ENCODE data around the gene HERC2.

HERC2 gene

DNA sequence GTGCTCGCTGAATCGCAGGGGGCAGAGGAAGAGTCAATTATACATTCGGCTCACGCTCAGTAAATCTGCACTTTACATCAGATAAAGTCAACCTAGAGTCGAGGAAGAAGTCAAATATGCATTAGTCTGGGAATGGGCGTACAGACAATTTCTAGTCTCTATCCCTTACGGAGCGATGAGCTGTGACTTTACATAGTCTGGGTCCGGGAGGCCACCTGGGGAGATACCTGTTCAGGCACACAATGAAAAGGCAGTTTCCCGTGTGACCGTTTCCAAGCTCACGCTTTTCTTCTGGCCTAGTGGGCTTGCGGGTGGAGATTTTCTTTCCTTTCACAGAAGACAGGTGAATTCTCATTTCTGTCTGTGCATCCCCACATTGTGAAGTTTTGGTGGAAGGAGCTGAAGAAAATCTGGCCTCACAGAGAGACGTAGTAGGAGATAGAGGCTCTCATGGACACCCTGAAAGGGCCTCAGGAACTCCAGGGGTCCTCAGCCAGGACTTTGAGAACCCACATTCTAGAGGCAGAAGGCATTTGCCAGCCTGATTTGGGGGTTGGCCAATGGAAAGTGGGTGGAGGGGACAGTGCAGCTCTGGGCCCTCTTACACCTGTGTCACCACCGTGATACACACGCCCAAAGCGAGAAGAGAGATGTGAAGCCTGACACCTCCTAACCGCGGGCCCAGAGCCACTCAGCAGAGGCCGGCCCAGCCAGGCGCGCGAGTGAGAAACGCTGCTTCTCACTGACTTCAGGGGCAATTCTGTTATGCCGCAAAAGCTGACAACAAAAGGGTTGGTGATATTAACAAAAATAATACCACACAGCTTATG lies 212.1 kb downstream of the HERC2 start:
- DNase-seq: no peak

DNA sequence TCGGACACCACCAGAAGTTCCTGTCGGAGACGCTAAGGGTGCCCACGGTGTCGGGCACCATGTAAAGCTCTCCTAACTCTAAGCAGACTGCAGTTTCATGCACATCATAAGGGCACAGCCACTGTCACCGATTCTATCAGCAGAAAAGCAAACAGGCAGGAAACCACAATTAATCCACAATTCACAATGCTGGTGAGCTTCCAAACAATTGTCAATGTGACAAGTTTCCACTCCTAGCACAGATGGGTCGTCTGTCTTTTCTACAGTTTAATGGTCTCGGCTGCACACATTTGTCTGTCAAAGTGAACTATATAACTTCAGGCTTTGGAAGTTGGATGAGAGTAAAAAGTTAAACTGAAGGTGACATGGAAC lies 214.1 kb downstream of the HERC2 start:
- no peak for DNase-seq

GRCh38 chr15:28107111-28107903 lies 214.7 kb downstream of the HERC2 start:
- peak; percentile 18 for DNase-seq

DNA sequence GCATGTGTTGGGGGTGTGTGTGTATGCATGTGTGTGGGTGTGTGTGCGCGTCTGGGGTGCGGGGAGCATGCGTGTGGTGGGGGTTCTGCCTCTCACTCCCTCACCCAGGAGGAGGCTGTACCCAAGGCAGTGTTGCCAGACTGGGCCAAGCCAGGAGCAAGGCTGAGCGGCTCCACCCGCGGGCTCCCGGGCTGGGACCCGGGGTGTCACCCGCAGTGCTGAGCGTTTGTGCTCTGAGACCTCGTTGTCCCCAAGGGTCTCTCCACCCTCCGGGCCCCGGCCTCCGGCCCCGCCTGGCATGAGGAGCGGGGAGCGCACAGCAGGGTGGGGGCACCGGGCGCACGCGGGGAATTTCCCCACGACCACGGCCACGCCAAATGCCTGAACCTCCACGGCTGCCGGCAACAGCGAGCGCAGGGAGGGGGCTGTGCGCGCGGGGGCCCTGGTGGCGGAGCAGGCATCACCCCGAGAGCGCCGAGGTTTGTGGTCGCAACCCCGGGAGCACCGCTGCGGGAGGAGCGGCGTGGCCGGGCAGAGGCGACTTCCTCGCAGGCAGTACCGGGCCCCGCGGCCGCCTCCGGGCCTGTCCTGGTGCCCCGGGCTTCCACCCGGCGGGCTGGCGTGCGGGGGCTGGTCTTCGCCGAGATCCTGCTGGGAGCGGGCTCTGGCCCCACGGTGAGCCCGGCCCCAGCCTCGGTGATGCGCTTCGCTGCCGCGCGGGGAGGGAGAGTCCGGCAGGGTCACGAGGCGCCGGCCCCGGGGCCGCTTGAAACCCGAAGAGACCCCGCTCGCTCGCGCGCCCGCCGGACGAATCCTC lies 215.5 kb downstream of the HERC2 start:
- DNase-seq: peak; percentile 16

DNA sequence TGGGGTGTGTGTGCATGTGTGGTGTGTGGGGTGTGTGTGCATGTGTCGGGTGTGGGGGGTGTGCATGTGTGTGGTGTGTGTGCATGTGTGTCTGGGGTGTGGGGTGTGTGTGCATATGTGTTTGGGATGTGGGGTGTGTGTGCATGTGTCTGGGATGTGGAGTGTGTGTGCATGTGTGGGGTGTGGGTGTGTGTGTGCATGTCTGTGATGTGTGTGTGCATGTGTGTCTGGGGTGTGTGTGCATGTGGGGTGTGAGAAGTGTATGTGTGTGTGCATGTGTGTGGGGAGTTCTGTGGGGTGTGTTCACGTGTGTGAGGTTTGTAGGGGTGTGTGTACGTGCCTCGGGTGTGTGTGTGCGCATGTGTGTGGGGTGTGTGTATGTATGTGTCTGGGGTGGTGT lies 216.2 kb downstream of the HERC2 start:
- no peak for DNase-seq

DNA sequence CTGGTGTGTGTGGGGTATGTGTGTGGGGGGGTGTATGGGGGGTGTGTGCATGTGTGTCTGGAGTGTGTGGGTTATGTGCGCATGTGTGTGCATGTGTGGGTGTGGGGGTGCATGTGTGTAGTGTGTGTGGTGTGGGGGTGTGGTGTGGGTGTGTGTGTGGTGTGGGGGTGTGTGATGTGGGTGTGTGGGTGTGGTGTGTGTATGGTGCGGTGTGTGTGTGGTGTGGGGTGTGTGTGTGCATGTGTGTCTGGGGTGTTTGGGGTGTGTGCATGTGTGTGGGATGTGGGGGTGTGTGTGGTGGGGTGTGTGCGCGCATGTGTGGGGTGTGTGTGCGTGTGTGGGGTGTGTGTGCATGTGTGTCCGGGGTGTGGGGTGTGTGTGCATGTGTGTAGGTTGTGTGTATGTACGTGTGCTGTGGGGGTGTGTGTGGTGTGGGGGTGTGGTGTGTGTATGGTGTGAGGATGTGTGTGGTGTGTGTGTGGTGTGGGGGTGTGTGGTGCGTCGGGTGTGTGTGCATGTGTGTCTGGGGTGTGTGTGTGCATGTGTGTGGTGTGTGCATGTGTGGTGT lies 216.7 kb downstream of the HERC2 start:
- no peak for DNase-seq

DNA sequence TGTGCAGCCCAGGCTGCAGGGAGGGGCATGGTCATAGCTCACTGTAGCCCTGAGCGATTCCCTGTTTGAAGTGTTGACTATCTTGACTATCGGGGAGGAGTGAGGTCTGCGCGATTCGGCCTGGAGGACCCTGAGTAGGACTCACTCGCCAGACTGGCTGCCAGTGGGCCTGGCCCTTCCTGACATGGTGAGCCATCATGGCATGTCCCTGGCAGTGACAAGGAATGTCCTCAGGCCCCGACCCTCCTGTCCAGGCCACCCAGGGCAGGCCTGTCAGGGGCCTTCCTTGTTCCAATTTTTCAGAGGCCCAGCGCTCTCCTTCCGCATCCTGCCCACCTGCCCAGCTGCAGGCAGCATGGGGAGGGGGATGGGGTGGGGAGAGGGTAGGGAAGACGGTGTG lies 217.7 kb downstream of the HERC2 start:
- DNase-seq: no peak

GRCh38 chr15:28103831-28104230 lies 218.1 kb downstream of the HERC2 start:
- DNase-seq: no peak

GRCh38 chr15:28101983-28102441 lies 220.0 kb downstream of the HERC2 start:
- DNase-seq: no peak

DNA sequence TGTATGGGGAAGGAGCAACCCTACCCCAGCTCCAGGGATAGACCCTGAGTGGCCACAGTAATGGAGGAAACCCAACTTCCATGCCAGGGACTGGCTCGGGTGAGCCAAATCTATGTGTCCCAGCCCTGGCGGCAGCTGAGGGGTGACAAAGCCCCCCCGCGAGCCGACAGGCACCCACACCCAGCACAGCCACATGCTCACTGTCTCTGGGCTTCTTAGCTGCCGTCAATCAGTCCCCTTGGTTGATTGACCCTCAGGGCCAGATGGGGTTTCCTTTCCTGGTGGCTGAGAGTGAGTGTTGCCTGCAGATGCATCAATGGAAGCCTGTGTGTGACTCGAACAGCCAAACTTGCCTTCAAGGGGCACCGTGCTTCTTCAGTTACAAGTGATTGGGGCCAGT lies 220.8 kb downstream of the HERC2 start:
- no peak for DNase-seq

- no peak for DNase-seq
Observed at GRCh38 chr15:28100516-28101195, 221.3 kb downstream of the HERC2 start.

- DNase-seq: no peak
Observed at GRCh38 chr15:28099555-28100140, 222.3 kb downstream of the HERC2 start.

- DNase-seq: peak; percentile 61
Observed at GRCh38 chr15:28098766-28099554, 223.0 kb downstream of the HERC2 start, which contains the start of gene OCA2. Gene OCA2, minus strand, starts transcription at chr15:28099315. Its CDS starts 17,441 bp downstream, at chr15:28081874.

GRCh38 chr15:28098360-28098765 lies 223.6 kb downstream of the HERC2 start:
- no peak for DNase-seq

GRCh38 chr15:28097656-28098359 lies 224.2 kb downstream of the HERC2 start:
- DNase-seq: no peak

- no peak for DNase-seq
Observed at GRCh38 chr15:28096670-28097431, 225.1 kb downstream of the HERC2 start.

GRCh38 chr15:28096411-28096669 lies 225.6 kb downstream of the HERC2 start:
- DNase-seq: no peak

DNA sequence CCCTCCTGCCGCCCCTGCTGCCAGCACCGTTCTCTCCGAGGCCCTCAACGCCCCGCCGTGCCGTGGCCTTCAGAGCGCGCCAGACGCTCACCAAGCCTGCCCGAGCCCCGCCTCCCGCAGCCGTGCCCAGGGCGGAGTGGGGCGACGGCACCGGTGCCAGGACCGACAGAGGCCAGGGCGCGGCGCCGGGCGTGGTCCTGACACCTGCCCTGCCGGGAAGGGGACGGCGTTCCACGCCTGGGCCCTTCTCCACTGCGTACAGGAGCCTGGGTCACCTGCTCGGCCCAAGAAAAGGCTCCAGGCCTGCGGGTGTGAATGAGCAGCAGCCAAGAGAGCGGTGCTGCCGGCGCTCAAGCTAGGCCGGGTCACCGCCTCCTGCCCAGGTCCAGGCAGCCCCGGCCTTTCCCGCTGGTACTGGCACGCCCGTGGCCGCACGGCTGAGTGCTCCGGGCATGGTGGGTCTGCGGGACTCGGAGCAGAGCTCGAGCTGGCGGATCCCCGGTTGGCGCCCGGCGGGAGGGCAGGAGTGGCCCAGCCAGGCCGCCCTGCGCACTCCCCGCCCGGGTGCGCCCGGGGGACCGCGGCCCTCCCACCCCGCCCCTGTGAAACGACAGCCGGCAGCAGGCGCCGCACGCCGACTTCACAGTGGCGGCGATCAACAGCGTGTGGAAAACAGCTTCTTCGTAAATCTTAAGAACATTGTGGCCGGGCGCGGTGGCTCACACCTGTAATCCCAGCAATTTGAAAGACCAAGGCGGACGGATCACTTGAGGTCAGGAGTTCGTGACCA lies 227.1 kb downstream of the HERC2 start:
- DNase-seq: peak; percentile 37
